ENCODE measurements around the gene SEPTIN7.
"Not testable (repeated sequence)": the region's sequence is repeated elsewhere in the genome, so short reads cannot be mapped to it uniquely, and the experiment has no call there.

SEPTIN7 gene

DNA sequence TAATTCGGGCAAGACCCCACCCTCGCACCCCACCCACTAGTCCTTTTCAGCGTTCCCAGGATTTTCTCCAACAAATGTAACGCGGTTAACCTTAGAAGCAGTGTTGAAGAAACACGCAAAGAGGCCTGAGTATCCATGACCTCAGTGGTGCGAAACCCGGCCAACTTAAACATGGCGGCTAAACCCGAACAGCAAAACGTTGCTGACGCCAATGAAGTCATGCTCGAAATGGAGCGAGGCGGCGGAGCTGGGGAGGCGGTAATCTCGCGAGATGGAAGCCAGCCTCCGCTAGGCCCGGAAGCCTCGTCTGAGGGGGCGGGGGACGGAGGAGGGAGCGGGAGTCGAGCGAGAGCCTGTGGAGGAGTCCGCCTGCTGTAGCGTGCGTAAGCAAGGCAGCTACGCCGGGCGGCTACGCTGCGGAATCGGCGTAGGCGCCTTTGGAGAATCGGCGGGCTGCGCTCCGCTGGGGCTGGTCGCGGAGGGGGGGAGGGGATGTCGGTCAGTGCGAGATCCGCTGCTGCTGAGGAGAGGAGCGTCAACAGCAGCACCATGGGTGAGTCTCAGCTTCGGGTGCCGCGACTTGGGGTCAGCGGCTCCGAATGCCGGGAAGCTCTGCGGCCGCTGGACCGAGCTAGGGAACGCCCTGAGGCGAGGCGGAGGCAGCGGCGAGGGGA lies at the start of gene SEPTIN7:
TSS of gene SEPTIN7 (plus strand) at position 340 of the 674 bp plus-strand sequence. CDS start at position 493, 153 bp downstream.
- DNase-seq (ENCODE audit: low read depth in 2 of 2) = peak; percentile 95 to 98

DNA sequence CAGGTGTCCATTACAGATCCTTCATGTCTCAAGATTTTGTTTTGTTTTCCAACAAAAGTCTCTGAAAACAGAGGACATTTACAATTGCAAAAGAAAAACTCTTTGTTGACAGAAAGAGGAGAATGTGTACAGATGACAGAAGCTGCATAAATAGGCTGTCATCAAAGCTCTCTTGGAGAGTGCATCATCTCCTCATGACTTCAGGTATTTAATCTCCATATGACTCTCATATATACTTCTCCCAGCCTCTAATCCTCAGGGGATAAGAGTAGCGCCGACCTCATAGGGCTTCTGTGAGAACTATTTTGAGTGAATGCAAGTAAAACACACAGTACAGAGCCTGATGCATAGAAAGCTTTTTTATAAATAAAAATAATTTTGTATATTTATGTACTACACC lies 48.1 kb upstream of the SEPTIN7 start:
- DNase-seq (ENCODE audit: low read depth in 2 of 2) = no peak

DNA sequence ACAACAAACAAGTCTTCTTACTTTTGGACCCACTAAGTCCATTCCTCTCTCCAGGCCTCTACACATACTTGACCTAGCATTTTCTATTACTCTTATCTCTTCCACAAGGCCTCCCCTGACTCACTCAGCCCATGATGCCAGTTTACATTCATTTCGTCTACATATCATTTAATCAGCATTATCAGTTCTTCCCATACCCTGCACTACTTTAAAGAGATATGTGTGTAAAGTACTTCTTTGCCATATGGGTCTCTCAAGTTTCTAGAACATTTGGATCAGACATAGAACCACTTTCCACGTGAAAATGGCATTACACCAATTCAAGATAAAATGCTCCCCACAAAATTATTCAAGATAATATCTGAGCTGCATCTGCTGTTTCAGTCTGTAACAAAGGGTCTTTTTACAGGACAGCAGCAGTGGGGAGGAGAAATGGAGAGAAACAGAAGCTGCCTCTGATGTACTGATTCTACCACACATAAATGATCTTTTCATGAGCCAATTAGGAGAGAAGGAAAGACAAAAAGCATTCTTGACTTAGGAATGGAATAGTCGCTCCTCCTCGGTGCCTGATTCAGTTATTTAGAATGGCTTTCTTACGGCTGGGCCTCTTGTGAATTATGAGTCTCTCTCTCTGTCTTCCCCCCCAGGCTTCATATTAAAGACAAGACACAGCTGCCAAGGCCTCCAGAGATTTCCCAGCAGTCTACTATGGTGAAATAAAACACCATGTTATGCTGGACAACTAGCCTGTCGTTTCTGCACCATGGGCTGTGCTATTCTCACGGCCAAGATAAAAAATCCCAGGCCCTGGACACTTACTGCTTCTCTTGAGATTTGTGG lies 46.9 kb upstream of the SEPTIN7 start:
- no peak for DNase-seq (ENCODE audit: low read depth in 2 of 2)

DNA sequence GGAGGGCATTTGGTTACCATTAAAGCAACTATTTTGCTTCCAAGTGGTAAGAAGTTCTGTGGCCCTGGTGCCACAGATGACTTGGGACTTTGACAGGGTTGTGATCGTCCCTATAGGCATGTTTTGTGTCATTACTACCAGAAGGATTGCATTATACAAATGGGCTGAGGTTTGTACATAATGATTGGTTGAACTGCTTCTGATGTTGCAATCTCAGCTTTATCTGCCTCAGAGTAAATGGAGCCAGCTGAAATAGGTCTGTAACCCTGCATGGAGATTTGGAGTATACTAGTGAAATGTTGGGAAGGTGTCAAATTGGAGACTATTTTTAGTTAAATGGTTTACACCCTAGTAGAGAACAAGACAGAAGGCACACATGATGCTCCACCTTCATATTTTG lies 46.1 kb upstream of the SEPTIN7 start:
- DNase-seq (ENCODE audit: low read depth in 2 of 2) = no peak

DNA sequence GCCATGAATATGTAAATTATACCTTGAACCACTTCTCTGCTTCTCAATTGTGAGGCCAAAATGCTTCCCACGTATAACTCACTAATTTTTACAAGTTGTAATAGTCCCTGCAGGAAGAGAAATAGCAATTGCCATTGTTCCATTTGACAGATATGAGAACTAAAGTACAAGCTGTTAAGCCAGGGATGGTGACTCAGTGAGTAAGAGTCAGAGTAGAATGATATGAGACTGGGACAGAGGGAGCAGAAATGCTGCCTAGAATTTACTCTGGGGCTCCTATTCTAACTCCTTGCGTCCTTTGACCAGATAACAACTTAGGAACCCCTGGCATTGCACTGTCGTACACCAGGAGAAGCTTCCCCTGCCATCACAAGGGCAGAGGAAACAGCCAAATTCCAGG lies 45.1 kb upstream of the SEPTIN7 start:
- no peak for DNase-seq (ENCODE audit: low read depth in 2 of 2)

GRCh38 chr7:35756453-35756852 lies 44.4 kb upstream of the SEPTIN7 start:
- DNase-seq (ENCODE audit: low read depth in 2 of 2) = not testable (repeated sequence)

- DNase-seq (ENCODE audit: low read depth in 2 of 2) = no peak
These were observed 43.3 kb upstream of the SEPTIN7 start for GRCh38 chr7:35757574-35757973.

DNA sequence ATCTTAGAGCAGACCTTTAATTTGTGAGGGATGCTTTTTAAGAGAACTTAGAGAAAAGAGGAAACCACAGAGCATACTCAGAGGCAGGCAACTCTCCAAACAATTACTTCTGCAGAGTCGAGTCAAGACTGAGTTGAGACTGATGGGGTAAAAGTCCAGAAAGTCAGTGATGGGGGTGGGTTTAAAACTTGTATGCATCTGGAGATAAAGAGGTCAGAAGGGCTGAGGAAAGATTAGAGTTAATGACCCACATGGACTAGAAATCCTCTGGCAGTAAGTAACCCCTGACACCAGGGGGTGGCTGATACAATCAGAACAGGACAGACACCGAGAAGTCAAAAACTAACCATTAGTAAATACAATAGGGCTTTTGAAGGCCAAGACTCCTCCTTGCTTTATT lies 42.4 kb upstream of the SEPTIN7 start:
- no peak for DNase-seq (ENCODE audit: low read depth in 2 of 2)

DNA sequence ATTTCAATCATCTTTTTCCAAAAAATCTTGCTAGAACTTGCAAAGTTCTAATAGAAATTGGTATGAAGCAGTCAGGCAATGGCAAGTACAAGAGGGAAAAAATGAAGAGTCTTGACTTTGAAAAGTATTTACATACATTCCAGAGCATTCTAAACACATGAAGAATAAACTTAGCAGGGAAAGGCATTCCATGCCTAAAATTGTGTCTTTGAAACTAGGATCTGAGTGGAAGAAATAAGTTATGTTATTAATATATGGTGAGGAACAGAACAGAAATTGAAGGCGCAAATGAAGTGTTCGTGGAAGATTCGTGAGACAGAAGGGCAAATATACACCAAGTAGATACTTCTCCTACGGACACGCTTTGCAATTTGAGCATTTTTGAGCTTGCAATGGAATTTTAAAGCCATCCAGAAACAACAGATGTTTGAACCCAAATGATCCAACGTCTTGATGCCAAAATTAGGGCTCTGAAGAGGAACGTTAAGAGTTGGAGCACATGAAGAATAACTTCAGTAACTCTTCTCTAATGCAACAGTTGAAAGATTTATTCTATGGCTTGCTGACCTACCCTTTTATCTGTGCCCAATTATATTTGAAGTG lies 40.6 kb upstream of the SEPTIN7 start:
- no peak for DNase-seq (ENCODE audit: low read depth in 2 of 2)

- no peak for DNase-seq (ENCODE audit: low read depth in 2 of 2)
These were observed 38.8 kb upstream of the SEPTIN7 start for GRCh38 chr7:35761871-35762677.

GRCh38 chr7:35762781-35763180 lies 38.1 kb upstream of the SEPTIN7 start:
- DNase-seq (ENCODE audit: low read depth in 2 of 2) = no peak

- DNase-seq (ENCODE audit: low read depth in 2 of 2) = no peak
These were observed 32.5 kb upstream of the SEPTIN7 start for GRCh38 chr7:35768346-35768745.

GRCh38 chr7:35771776-35772175 lies 29.1 kb upstream of the SEPTIN7 start:
- DNase-seq (ENCODE audit: low read depth in 2 of 2) = no peak

DNA sequence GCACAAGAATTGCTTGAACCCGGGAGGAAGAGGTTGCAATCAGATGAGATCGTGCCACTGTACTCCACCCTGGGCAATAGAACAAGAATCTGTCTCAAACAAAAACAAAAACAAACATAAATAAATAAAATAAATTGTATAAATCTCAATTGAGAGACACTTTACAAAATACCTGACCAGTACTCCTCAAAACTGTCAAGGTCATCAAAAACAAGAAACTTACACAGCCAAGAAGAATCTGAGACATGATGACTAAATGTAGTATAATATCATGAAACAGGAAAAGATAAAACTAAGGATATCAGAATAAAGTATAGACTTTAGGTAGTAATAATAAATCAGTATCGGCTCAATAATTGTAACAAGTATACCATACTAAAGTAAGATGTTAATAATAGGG lies 26.9 kb upstream of the SEPTIN7 start:
- no peak for DNase-seq (ENCODE audit: low read depth in 2 of 2)

DNA sequence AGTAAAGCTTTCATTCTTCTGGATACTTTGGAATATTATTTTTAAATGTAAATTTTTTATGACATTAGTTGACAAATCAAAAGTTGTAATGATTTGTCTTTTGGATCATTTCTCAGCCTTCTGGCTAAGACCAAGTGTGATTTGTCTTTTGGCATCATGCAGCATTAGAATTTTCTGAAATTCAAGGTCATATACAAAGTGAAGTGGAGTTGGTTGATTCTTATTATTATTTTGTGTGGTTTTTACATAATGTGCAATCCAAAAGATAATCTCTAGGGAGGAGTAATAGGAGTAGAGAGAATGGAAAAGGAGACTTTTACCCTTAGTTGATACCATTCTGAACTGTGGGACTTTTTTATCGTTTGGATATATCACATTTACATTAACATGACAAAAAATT lies 24.2 kb upstream of the SEPTIN7 start:
- no peak for DNase-seq (ENCODE audit: low read depth in 2 of 2)

- DNase-seq (ENCODE audit: low read depth in 2 of 2) = no peak
These were observed 23.7 kb upstream of the SEPTIN7 start for GRCh38 chr7:35777121-35777520.

DNA sequence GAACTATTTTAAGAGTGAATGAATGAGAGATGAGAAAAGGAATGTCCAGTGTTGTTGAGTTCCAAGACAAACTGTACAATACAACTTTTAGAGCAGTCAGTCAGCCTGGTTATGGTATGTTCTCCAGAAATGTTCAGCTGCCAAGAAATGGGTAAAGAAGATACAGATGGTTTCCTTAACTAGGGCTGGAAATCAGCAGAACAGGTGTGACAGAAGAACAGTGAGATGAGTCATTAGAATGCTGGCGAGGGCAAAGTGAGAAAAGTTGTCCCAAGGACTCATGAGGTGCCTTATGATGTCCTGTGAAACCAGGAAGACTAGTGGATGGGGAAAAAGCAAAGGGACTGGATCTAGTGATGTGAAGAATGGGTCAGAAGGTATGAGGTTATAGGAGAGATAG lies 20.8 kb upstream of the SEPTIN7 start:
- no peak for DNase-seq (ENCODE audit: low read depth in 2 of 2)

GRCh38 chr7:35781200-35781701 lies 19.6 kb upstream of the SEPTIN7 start:
- no peak for DNase-seq (ENCODE audit: low read depth in 2 of 2)

DNA sequence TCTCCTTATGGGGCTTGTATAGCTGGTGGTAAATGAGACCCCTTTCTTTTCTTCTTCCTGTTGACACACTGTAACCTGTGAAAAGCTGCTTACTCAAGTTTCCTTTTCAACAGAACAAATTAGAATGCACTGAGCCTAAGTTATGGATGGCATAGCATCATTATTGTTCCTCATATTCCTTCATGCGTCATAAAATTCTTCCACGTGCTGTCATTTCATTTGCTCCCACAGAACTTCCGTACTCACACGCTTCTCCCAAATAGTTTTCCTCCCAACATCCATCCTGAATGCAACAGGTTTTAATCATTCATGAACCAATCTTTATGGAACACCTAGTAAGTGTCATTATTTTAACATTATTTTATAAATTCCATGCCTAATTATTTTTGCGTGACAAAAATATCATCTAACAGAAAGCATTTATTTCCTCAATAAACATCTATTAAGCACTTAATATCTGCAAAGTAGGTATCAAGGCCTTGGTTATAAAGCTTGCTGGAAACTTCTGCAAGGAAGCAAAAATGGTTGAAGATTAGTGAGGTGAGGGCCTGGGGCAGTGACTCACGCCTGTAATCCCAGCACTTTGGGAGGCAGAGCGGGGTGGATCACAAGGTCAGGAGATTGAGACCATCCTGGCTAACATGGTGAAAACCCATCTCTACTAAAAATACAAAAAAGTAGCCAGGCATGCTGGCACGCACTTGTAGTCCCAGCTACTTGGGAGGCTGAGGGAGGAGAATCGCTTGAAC lies 18.9 kb upstream of the SEPTIN7 start:
- no peak for DNase-seq (ENCODE audit: low read depth in 2 of 2)

- DNase-seq (ENCODE audit: low read depth in 2 of 2) = no peak
These were observed 16.5 kb upstream of the SEPTIN7 start for GRCh38 chr7:35784332-35784731.

DNA sequence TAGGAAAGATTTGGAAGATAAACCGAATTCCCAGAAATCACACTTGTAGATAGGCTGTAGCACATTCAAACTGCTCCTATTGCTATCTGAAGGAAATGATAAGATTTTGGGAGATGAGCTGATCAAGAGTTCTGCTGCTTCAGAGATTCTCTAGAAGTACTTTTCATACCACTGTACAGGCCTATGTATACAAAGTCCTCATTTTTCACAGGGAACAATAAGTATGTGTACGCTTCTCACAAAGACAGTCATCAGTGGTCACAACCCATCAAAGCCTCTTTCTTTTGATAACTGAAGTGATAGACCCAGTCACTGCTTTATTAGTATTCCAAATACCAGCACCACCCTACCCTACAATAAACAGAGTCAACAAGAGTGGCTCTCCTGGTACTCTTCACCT lies 15.6 kb upstream of the SEPTIN7 start:
- DNase-seq (ENCODE audit: low read depth in 2 of 2) = no peak

Measured in stimulated activated CD4-positive, alpha-beta T cell treated with anti-CD3 and anti-CD28 coated beads, Interleukin-4, amount 100 ng/mL, for 48 hours (primary cell).